DOHH2 (cell line): ENCODE measurements around the gene ZNF557.

Source experiments
- H3F3A ChIP-seq: fragments of 200-600 bp; sonication (generic), shearing (Covaris generic); 2 replicates; pipeline ENCODE4 v1.6.0; 2016; ENCODE audit warnings: antibody characterized with exemption, mild to moderate bottlenecking; ENCODE audit not compliant: control insufficient read depth, insufficient read depth
- H3K27ac ChIP-seq: fragments of 200-600 bp; sonication (generic); 2 replicates; pipeline ENCODE4 v1.5.1; 2014; ENCODE audit warnings: low read depth, mild to moderate bottlenecking, low read length, moderate library complexity
- H3K27me3 ChIP-seq: fragments of 200-600 bp; sonication (generic); 2 replicates; pipeline ENCODE4 v1.6.1; 2014; ENCODE audit warnings: mild to moderate bottlenecking, low read length, mixed read lengths; ENCODE audit not compliant: control insufficient read depth
- H3K36me3 ChIP-seq: fragments of 200-600 bp; sonication (generic); 2 replicates; pipeline ENCODE4 v1.6.1; 2014; ENCODE audit warnings: mild to moderate bottlenecking, low read length, moderate library complexity, mixed read lengths; ENCODE audit not compliant: control insufficient read depth
- H3K4me1 ChIP-seq: fragments of 200-600 bp; sonication (generic); 2 replicates; pipeline ENCODE4 v1.6.1; 2014; ENCODE audit warnings: mild to moderate bottlenecking, low read length, mixed read lengths; ENCODE audit not compliant: control insufficient read depth
- H3K4me2 ChIP-seq: fragments of 200-600 bp; sonication (generic); 2 replicates; pipeline ENCODE4 v1.6.0; 2014; ENCODE audit warnings: mild to moderate bottlenecking, low read length, moderate library complexity
- H3K4me3 ChIP-seq: fragments of 200-600 bp; sonication (generic); 2 replicates; pipeline ENCODE4 v1.5.1; 2014; ENCODE audit warnings: mild to moderate bottlenecking, low read length, mixed read lengths
- H3K79me2 ChIP-seq: fragments of 200-600 bp; sonication (generic); 2 replicates; pipeline ENCODE4 v1.6.1; 2014; ENCODE audit warnings: mild to moderate bottlenecking, low read length, mixed read lengths; ENCODE audit not compliant: control insufficient read depth
- H3K9me2 ChIP-seq: fragments of 200-600 bp; sonication (generic); replicated peaks from 2 replicates; pipeline ENCODE4 v1.6.1; 2014; ENCODE audit warnings: mild to moderate bottlenecking, low read length, mixed read lengths; ENCODE audit not compliant: control insufficient read depth
- H3K9me3 ChIP-seq: fragments of 200-600 bp; sonication (generic); 2 replicates; pipeline ENCODE4 v1.6.1; 2014; ENCODE audit warnings: antibody characterized with exemption, low read length, mixed read lengths; ENCODE audit not compliant: control insufficient read depth, insufficient read depth
- H4K20me1 ChIP-seq: fragments of 200-600 bp; sonication (generic); 2 replicates; pipeline ENCODE4 v1.6.0; 2014; ENCODE audit warnings: low read depth, mild to moderate bottlenecking, antibody characterized with exemption, low read length, moderate library complexity; ENCODE audit not compliant: control insufficient read depth, insufficient read depth
- EZH2phosphoT487 ChIP-seq: fragments of 200-600 bp; sonication (generic); IDR thresholded peaks from 2 replicates; pipeline ENCODE4 v1.6.1; 2017; ENCODE audit warnings: borderline replicate concordance, mild to moderate bottlenecking, antibody characterized with exemption, low read length, moderate library complexity, mixed read lengths
- TF ChIP-seq, protein P1 (sequence below): fragments of 200-600 bp; sonication (generic); IDR thresholded peaks from one replicate; pipeline ENCODE4 v1.5.1; 2014; ENCODE audit warnings: antibody characterized with exemption, mild to moderate bottlenecking, low read depth, low read length; ENCODE audit not compliant: poor library complexity, severe bottlenecking

The ZNF557 gene

DNA sequence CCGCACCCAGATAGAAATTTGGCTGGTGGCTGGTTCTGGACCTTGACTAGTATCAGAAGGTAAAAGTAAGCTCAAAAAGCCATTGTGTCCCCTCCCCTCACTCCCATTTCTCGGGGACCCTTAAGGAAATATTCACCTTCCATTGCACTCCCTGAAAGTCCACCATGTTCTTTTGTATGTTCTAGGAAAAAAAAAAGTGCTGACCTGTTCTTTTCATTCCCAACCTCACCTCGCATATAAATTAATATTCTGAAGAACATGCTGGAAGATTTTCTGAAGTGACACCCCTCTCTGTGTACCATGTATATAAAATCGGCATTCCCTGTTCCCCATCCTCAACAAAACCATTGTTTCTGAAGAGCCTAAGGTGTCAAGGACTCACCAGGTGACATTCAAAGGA lies 43.2 kb downstream of the ZNF557 start:
- no peak overlapping the region for H3K4me3 ChIP-seq
- H3K4me2 ChIP-seq, result no peak overlapping the region
- no peaks in the 10 kb centered on the region for H3K79me2 ChIP-seq
- no peaks in the 10 kb centered on the region for H3F3A ChIP-seq
- no peaks in the 10 kb centered on the region for H3K9me3 ChIP-seq
- TF ChIP-seq, protein P1, sequence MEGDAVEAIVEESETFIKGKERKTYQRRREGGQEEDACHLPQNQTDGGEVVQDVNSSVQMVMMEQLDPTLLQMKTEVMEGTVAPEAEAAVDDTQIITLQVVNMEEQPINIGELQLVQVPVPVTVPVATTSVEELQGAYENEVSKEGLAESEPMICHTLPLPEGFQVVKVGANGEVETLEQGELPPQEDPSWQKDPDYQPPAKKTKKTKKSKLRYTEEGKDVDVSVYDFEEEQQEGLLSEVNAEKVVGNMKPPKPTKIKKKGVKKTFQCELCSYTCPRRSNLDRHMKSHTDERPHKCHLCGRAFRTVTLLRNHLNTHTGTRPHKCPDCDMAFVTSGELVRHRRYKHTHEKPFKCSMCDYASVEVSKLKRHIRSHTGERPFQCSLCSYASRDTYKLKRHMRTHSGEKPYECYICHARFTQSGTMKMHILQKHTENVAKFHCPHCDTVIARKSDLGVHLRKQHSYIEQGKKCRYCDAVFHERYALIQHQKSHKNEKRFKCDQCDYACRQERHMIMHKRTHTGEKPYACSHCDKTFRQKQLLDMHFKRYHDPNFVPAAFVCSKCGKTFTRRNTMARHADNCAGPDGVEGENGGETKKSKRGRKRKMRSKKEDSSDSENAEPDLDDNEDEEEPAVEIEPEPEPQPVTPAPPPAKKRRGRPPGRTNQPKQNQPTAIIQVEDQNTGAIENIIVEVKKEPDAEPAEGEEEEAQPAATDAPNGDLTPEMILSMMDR, result no peak
- TF ChIP-seq EZH2phosphoT487, result no peak
- H3K4me1 ChIP-seq, result no peaks in the 10 kb centered on the region
- peaks cover 3% of the 10 kb centered on the region for H3K27me3 ChIP-seq
- H3K36me3 ChIP-seq, result no peaks in the 10 kb centered on the region
- H3K9me2 ChIP-seq, result no peaks in the 10 kb centered on the region
- H4K20me1 ChIP-seq, result no peaks in the 10 kb centered on the region
- H3K27ac ChIP-seq, result no peak overlapping the region

DNA sequence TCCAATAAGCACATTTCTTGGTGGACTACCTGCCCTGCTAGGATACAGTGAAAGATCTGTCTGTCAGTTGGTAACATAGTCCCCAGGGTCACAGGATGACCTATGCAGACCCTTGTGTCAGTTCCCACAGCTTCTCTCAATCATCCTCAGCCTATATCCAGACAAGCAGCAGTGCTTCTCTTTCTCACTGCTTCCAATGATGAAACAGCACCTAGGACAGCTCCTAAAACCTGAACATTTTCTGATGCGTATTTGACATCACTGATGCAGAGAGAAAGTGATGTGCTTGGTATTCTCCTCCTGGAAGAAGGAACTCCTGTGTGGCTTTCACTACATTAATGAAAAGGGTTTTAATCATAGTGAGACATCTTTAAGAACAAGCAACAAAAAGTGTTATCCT lies 43.7 kb downstream of the ZNF557 start:
- no peaks in the 10 kb centered on the region for H3K4me1 ChIP-seq
- H3K9me3 ChIP-seq, result no peaks in the 10 kb centered on the region
- TF ChIP-seq, protein P1, result no peak
- no peak for TF ChIP-seq EZH2phosphoT487
- no peak overlapping the region for H3K27ac ChIP-seq
- no peaks in the 10 kb centered on the region for H3K9me2 ChIP-seq
- no peaks in the 10 kb centered on the region for H3K36me3 ChIP-seq
- H3K4me2 ChIP-seq, result no peak overlapping the region
- no peak overlapping the region for H3K4me3 ChIP-seq
- peaks cover 3% of the 10 kb centered on the region for H3K27me3 ChIP-seq
- H4K20me1 ChIP-seq, result no peaks in the 10 kb centered on the region
- no peaks in the 10 kb centered on the region for H3K79me2 ChIP-seq
- no peaks in the 10 kb centered on the region for H3F3A ChIP-seq

DNA sequence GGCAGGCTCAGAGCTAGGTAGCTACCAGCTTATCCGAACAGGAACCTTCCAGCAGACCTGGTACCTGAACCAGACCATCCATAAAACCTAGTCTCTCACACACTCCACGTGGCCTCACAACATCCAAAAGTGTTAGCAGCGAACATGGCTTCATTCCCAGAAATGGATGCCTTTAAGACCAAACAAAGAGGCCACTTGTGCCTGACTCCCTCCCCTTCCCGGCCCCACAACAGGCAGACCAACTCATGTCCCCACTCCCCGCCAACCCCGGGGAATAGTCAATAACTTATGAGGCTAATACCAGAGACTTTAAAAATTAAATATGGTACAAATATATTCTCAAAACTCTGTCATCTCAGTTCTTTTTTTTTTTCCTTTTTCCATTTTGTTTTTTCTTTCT lies 46.2 kb downstream of the ZNF557 start:
- Histone ChIP-seq H3K4me3 (no peak overlapping the region), H3K27me3 (peaks cover 3% of the 10 kb centered on the region), H3K79me2 (no peaks in the 10 kb centered on the region), H3K9me2 (no peaks in the 10 kb centered on the region), H4K20me1 (no peaks in the 10 kb centered on the region), H3K27ac (no peak overlapping the region), H3K36me3 (no peaks in the 10 kb centered on the region), H3K9me3 (no peaks in the 10 kb centered on the region), H3K4me2 (no peak overlapping the region), H3F3A (no peaks in the 10 kb centered on the region), H3K4me1 (no peaks in the 10 kb centered on the region)
- TF ChIP-seq EZH2phosphoT487, result no peak

DNA sequence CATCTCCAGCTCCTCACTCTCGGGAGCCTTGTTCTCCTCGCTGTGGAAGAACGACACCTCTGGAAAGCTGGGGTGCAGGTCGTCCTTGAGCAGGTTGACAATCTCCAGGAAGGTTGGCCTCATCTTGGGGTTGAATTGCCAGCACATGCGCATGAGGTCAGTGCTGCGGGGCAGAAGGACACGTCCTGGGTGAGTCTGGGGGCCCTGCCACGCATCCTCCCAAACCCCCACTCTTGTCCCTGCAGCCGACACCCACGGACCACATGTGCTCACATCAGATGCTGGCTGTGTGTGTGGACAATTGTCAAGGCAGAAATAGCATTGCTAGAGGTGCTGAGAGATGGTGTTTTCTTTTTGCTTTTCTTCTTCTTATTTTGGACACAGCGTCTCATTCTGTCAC lies 47.7 kb downstream of the ZNF557 start:
- Histone ChIP-seq H3F3A (no peaks in the 10 kb centered on the region), H3K79me2 (no peaks in the 10 kb centered on the region), H3K4me2 (no peak overlapping the region), H3K9me3 (no peaks in the 10 kb centered on the region), H3K27me3 (peaks cover 3% of the 10 kb centered on the region), H3K4me3 (no peak overlapping the region), H3K36me3 (no peaks in the 10 kb centered on the region), H3K27ac (no peak overlapping the region), H3K9me2 (no peaks in the 10 kb centered on the region), H4K20me1 (no peaks in the 10 kb centered on the region), H3K4me1 (no peaks in the 10 kb centered on the region)
- TF ChIP-seq, protein P1, result no peak
- no peak for TF ChIP-seq EZH2phosphoT487
